ENCODE data around the gene TMEM170B.

- TF ChIP-seq TOX (CRISPR knock-in tag; IDR thresholded peaks at IDR 0.05; ENCODE audit: borderline replicate concordance) = no peak
- TF ChIP-seq ZFP3 (CRISPR knock-in tag; IDR thresholded peaks at IDR 0.05) = no peak
- TF ChIP-seq PATZ1 (CRISPR knock-in tag; IDR thresholded peaks at IDR 0.05; ENCODE audit: borderline replicate concordance) = no peak
- TF ChIP-seq BACH2 (CRISPR knock-in tag; IDR thresholded peaks at IDR 0.05; ENCODE audit: borderline replicate concordance) = no peak
- TF ChIP-seq RARB (CRISPR knock-in tag; IDR thresholded peaks at IDR 0.05) = no peak
- TF ChIP-seq ZNF565 (CRISPR knock-in tag; conservative IDR thresholded peaks at IDR 0.05; ENCODE audit: low read depth) = no peak
These were observed 28.1 kb upstream of the TMEM170B start for GRCh38 chr6:11509471-11509870.
